Heart left ventricle (tissue), 13 donors: ENCODE results near the gene DDHD1.

Experiments
- CTCF ChIP-seq, 12 donors: fragments of 200-600 bp; sonication (generic) in 4 of 12; IDR thresholded peaks; one replicate each; pipeline versions ENCODE4 v1.5.0 to v1.8.0; 2018 to 2022; ENCODE audit warnings: antibody characterized with exemption in 12 of 12, mild to moderate bottlenecking in 5 of 12
- POLR2A ChIP-seq, 2 donors: fragments of 450-650 bp; IDR thresholded peaks; one replicate each; pipeline ENCODE4 v1.6.1; 2017; ENCODE audit warnings: antibody characterized with exemption in 2 of 2, mild to moderate bottlenecking in 2 of 2, moderate library complexity in 2 of 2
- donor health status: ischemic (EF 13 %, LVEDD 7.1; RV severe dilation, severe dysfunction).
- donor health status: DM: no; HTN: yes; CAD: no.
- donor health status: DM: no; HTN: no; CAD: no.
- donor health status: ischemic (EF 25% LVEDD 6.9; RV normal size, moderate dysfunction).
- donor health status: ischemic (EF 25% LVEDD 5.7; RV mildly dilated, moderate dysfunction).
- donor health status: ischemic (EF 35%, LVEDD 5.7; RV mildly dilated, moderate dysfunction).
- donor health status: nonischemic (EF 11% LVEDD 7.7; RV severe dilation, severe dysfunction).
- donor health status: DM: yes; HTN: yes; CAD: no.
- donor health status: PGD.
- donor health status: ischemic (EF 29% LVEDD 5.4; RV normal size, mild dysfunction).
- donor health status: nonischemic (EF 23%, LVEDD 6.1; RV moderate dilation, normal function).

GRCh38 chr14:53127151-53127550 lies 26.0 kb downstream of the DDHD1 start:
- no peak for TF ChIP-seq CTCF (IDR thresholded peaks at IDR 0.05)
- no peak for TF ChIP-seq POLR2A (IDR thresholded peaks at IDR 0.05)
